Peyer's patch (tissue), 4 donors: ENCODE measurements around the gene TJP2. TPM values are rescaled to one million over a fixed set of nuclear protein-coding genes. Genes with fewer than 3 reads are reported as not detected.

Experiments
- DNase-seq, 3 donors: peaks; one replicate each; pipeline ENCODE4 v3.0.0-alpha.2; 2017 to 2019
- H3K27ac ChIP-seq, 4 donors: fragments of 200-600 bp; sonication (generic); one replicate each; pipeline ENCODE4 v1.5.1; 2016 to 2019
- H3K27me3 ChIP-seq, 2 donors: fragments of 200-600 bp; sonication (generic); one replicate each; pipeline ENCODE4 v1.5.1; 2019
- H3K36me3 ChIP-seq, 3 donors: fragments of 200-600 bp; sonication (generic); one replicate each; pipeline ENCODE4 v1.5.1; 2016 to 2019
- H3K4me1 ChIP-seq, 4 donors: fragments of 200-600 bp; sonication (generic); one replicate each; pipeline ENCODE4 v1.5.1; 2016 to 2019
- H3K4me3 ChIP-seq, 4 donors: fragments of 200-600 bp; sonication (generic); 1 replicate in 3 of 4; 2 replicates in 1 of 4; pipeline ENCODE4 v1.5.1; 2016 to 2019; ENCODE audit warnings: mild to moderate bottlenecking in 1 of 4
- H3K9me3 ChIP-seq, 4 donors: fragments of 200-600 bp; sonication (generic); one replicate each; pipeline ENCODE4 v1.5.1; 2016 to 2019; ENCODE audit warnings: mild to moderate bottlenecking in 1 of 4
- CTCF ChIP-seq, 6 experiments: fragments of 450-650 bp in 4 of 6; fragments of 200-600 bp in 2 of 6; sonication (generic) in 1 of 6; IDR thresholded peaks; one replicate each; pipeline ENCODE4 v1.5.1; 2017 to 2019; ENCODE audit warnings: antibody characterized with exemption in 6 of 6, mild to moderate bottlenecking in 3 of 6, moderate library complexity in 1 of 6
- POLR2A ChIP-seq, 2 donors: fragments of 450-650 bp; IDR thresholded peaks; one replicate each; pipeline ENCODE4 v1.5.1; 2017; ENCODE audit warnings: antibody characterized with exemption in 2 of 2, mild to moderate bottlenecking in 2 of 2, moderate library complexity in 2 of 2
- total RNA-seq, 4 donors: library from RNA; depleted of rRNA; stranded (reverse); fragments of >200 nt; gene quantifications; one replicate each; pipeline ENCODE4 v1.1.0, GENCODE V29; 2016

TJP2 gene
- total RNA-seq, 4 donors from 2014 or later, result 102 to 405 (median 263) TPM

DNA sequence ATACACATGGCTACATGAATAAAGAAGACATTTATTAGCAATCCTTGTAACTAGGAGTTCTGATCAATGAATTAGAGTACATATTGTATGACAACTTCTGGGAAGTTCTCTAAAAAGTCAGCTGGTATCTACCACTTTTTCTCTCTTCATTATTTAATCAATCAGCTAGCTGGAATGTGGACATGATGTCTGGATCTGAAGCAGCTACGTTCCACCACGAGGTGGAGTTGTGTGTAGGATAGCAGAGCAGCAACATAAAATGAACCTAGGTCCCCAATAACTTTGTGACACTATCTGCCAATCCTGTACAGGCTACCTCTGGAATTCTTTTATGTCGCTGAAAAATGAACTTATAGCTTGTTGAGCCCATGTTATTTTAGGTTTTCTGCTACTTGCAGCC is 118.0 kb downstream of the TJP2 start:
- DNase-seq, result no peak
- H3K27me3 ChIP-seq, result no peaks in the 10 kb centered on the region
- H3K4me3 ChIP-seq, result no peak overlapping the region
- no peak overlapping the region for H3K27ac ChIP-seq
- TF ChIP-seq CTCF (IDR thresholded peaks at IDR 0.05) (no peak), POLR2A (IDR thresholded peaks at IDR 0.05) (no peak)
- no peaks in the 10 kb centered on the region for H3K36me3 ChIP-seq
- no peaks in the 10 kb centered on the region for H3K9me3 ChIP-seq
- no peaks in the 10 kb centered on the region for H3K4me1 ChIP-seq

DNA sequence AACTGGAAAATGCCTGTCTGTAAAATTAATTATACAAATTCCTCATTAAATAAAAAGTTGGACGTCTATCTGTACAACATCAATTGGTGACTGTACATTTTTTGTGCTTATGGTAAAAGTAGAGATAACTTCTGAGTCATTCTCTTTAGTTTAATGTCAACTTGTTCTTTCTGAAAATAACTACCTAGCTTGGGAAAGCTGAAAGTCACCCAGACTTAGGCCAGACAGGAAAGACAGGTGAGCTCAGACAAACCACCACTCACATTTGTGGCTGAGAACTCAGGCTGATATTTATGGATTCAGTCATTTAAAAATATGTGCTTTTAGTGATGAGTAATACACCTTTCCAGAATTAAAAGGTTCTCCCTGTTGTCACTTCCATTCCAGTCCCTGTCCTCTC is 119.1 kb downstream of the TJP2 start:
- no peak for DNase-seq
- no peak for TF ChIP-seq POLR2A (IDR thresholded peaks at IDR 0.05)
- TF ChIP-seq CTCF (IDR thresholded peaks at IDR 0.05), result no peak
- Histone ChIP-seq H3K27ac (no peak overlapping the region), H3K36me3 (no peaks in the 10 kb centered on the region), H3K4me3 (no peak overlapping the region), H3K9me3 (no peaks in the 10 kb centered on the region), H3K4me1 (no peaks in the 10 kb centered on the region), H3K27me3 (no peaks in the 10 kb centered on the region)

GRCh38 chr9:69295872-69296552 is 121.9 kb downstream of the TJP2 start:
- Histone ChIP-seq H3K9me3 (no peaks in the 10 kb centered on the region), H3K4me1 (no peaks in the 10 kb centered on the region), H3K27ac (no peak overlapping the region), H3K36me3 (no peaks in the 10 kb centered on the region), H3K27me3 (no peaks in the 10 kb centered on the region), H3K4me3 (no peak overlapping the region)
- no peak for DNase-seq
- no peak for TF ChIP-seq POLR2A (IDR thresholded peaks at IDR 0.05)
- TF ChIP-seq CTCF (IDR thresholded peaks at IDR 0.05), result no peak

- TF ChIP-seq POLR2A (IDR thresholded peaks at IDR 0.05) (no peak), CTCF (IDR thresholded peaks at IDR 0.05) (no peak)
Observed at GRCh38 chr9:69297300-69297980, 123.4 kb downstream of the TJP2 start.

GRCh38 chr9:69299315-69299714 is 125.2 kb downstream of the TJP2 start:
- TF ChIP-seq POLR2A (IDR thresholded peaks at IDR 0.05), result no peak
- no peak for TF ChIP-seq CTCF (IDR thresholded peaks at IDR 0.05)
- no peak for DNase-seq

More at GRCh38 chr9:69297300-69297980, 123.4 kb downstream of the TJP2 start:
- Histone ChIP-seq H3K9me3 (no peaks in the 10 kb centered on the region), H3K4me3 (no peak overlapping the region), H3K27ac (no peak overlapping the region), H3K36me3 (no peaks in the 10 kb centered on the region), H3K4me1 (no peaks in the 10 kb centered on the region), H3K27me3 (no peaks in the 10 kb centered on the region)
- DNase-seq, result no peak

More at GRCh38 chr9:69299315-69299714, 125.2 kb downstream of the TJP2 start:
- Histone ChIP-seq H3K27me3 (no peaks in the 10 kb centered on the region), H3K27ac (no peak overlapping the region), H3K4me3 (no peak overlapping the region), H3K4me1 (no peaks in the 10 kb centered on the region), H3K36me3 (no peaks in the 10 kb centered on the region), H3K9me3 (no peaks in the 10 kb centered on the region)
